Superior temporal gyrus (tissue), 1 donor: ENCODE data around the gene OVOL2.
A peak's percentile ranks its signal among the peaks of the same experiment; 100 is the strongest.

Experiments
- DNase-seq: peaks from one replicate; pipeline ENCODE4 v3.0.0-alpha.2; 2016; ENCODE audit errors: extremely low spot score

OVOL2 gene

GRCh38 chr20:18012901-18013300 is 44.8 kb downstream of the OVOL2 start:
- DNase-seq: no peak

GRCh38 chr20:18011951-18012645 is 45.6 kb downstream of the OVOL2 start:
- DNase-seq: no peak

DNA sequence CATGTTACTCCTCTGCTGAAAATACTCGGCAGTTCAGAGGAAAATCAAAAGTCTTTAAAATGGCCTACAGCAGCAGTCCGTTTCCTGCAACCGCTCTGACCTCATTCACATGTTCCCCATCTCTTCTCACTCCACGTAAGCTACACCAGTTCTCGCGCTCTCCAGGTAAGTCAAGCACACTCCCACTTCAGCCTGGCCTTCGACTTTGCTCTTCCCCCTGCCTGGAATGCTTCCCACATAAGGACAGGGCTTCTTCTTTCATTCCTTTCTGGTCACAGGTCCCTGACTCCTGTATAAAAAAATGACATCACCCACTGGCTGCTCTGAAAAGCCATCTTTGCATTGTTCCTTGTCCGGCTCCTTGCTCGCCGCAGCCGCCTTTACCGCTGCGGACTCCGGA is 46.2 kb downstream of the OVOL2 start:
- no peak for DNase-seq

- DNase-seq: no peak
These were observed 48.6 kb downstream of the OVOL2 start for GRCh38 chr20:18009116-18009515.

GRCh38 chr20:18007534-18008292 is 50.0 kb downstream of the OVOL2 start:
- no peak for DNase-seq

GRCh38 chr20:18006684-18007083 is 51.0 kb downstream of the OVOL2 start:
- no peak for DNase-seq

GRCh38 chr20:18005990-18006364 is 51.7 kb downstream of the OVOL2 start:
- no peak for DNase-seq

DNA sequence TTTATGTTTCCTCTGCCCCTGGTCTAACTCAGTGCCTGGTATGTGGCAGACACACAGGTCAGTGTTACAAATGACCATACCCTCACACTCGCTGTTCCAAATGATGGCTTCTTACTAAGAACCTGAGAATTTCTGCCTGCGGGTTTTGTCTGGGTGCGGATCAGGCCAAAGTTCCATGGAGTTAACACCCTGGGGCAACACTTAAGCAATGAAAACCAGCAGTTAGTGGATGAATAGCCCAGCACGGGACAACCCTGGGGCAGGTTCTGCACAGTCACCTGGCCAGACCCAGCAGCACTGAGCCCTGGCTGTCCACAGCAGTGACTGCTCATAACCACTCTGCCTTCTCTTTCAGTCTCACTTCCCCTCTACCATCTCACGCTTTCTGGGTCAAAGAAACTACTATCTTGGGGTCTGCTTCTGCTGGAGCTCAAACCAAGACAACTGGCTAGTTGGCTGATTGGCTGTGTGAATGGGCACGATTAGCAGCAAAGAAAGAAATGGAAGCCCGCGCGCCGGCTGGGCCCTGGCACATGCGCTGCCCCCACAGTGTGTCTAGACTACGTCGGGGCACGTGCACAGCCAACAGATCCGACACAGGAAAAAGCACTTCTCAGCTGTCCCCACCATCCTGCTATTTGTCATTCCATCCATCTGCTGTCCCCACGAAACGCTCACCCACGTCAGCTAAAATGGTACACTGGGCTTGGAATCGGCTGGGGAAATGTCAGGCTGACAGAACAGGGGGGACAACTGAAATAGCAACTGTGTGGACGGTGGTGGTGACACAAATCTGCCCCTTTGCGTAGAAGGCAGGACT is 52.3 kb downstream of the OVOL2 start:
- peak; percentile 42 for DNase-seq

- no peak for DNase-seq
These were observed 53.2 kb downstream of the OVOL2 start for GRCh38 chr20:18004384-18005031.

- DNase-seq: no peak
These were observed 53.8 kb downstream of the OVOL2 start for GRCh38 chr20:18003897-18004296.

GRCh38 chr20:18001131-18001921 is 56.4 kb downstream of the OVOL2 start:
- peak; percentile 59 for DNase-seq

- DNase-seq: no peak
These were observed 58.1 kb downstream of the OVOL2 start for GRCh38 chr20:17999566-17999965.

DNA sequence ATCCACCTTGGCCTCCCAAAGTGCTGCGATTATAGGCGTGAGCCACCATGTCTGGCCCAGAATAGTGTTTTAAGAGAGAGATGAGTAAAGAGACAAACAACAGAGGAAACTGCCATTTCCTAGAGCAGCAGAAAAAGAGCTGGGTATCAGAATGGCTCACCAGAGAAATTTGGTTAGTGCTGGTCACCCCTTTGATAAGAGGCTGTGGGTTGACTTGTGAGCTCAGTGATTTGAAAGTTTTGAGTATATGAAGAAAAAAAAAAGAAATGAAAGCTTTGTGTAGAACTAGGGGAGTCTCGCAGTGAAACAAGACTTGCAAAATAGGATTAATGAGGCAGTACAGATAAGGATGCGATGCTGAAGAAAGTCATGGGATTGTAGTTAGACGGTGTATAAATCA is 59.3 kb downstream of the OVOL2 start:
- DNase-seq: no peak

DNA sequence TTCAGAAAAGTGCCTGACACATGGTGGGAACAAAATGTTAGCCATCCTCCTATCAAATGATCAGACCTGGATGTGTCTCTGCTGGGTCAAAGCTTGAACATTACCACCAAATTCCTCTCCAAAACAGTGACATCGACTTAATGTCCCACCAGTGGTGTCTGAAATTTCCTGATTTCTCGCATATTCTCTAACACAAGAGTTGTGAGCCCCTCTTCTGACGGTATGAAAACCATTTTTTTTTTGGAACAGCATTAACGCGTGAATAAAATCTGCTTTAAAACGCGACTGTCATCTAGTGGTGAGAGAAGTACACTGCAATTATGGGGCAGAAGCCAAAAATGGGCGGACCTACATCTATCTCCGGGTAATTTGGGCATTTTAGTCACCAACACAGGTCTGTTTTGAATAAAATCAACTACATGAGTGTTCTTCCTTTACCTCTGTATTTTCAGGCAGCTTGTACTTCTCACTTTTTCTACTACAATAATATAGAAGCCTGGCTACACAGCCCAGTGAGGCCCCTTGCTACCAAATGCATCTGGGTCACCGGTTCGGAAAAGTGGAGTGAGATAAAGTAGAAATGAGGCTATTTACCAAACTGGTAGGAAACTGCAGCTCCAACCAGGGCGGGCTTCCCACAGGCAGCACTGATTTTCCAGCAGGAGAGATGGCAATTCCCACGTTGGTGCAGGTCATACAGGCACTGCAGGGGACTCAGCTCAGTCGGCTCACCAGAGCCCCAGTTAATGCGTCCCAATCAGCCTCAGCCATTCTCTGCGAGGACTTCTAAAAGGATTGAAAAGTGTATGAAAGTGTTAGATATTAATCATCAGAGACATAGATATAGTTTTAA is 61.5 kb downstream of the OVOL2 start:
- DNase-seq: peak; percentile 88

DNA sequence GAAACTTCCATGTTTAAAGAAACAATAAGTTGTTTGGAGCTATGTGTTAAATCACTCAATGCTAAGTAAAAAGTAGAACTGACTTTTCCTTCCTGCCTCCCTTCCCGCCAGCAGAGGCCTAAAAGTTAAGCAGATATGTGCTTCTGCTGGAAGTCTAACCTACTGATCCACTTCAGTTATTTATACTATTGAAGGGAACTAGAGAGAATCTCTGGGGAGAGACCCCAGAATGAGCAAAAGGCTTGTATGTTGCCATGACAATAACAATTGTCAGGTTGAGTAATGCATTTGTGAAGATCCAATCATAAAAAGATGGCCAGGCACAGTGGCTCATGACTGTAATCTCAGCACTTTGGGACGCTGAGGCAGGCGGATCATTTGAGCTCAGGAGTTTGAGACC is 64.2 kb downstream of the OVOL2 start:
- DNase-seq: no peak

- no peak for DNase-seq
These were observed 64.7 kb downstream of the OVOL2 start for GRCh38 chr20:17992847-17993513.

GRCh38 chr20:17992224-17992637 is 65.5 kb downstream of the OVOL2 start:
- no peak for DNase-seq

DNA sequence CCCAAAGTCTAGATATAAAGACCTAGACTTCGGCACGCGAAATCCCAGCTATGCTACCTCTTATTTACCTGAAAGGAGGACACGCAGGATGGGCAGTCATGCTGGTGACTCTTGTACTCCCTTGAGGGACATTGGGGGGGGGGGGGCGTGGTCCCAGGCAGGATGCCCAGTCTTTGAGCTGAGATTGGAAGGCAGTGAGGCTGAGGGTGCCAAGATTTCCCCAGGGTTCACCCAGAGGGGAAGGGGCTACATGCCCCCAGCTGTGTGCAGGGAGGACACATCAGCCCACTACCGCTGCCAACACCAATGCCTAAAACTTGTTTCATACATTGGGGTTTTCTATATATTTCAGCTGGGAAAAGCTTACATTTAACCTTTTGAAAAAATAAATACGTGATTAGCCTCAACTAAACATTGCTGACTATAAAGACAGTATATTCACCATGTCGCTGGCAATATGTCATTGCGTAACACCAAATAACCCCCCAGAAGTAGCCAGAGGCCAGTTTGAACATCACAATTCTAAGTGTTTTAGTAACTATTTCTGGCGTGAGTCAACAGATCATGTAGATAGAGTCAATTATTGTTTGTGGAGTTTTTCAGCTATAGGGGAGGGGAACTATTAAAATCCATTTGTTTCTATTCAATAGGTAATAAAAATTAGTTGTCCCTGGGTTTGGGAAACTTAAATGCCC is 67.3 kb downstream of the OVOL2 start:
- no peak for DNase-seq

DNA sequence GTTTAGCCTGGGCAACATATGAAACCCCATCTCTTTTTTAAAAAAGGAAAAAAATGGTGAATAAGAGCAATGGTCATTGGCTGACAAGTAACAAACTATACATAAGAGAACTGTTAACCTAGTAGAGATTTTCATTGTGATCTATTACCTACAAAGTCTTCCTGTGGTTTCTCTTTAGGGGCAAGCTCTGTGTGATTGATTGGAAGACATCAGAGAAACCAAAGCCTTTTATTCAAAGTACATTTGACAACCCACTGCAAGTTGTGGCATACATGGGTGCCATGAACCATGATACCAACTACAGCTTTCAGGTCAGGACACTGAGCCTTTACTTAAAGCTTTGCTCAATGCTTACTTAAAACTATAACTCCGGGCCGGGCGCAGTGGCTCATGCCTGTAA is 69.7 kb downstream of the OVOL2 start:
- DNase-seq: no peak
